Activated CD4-positive, alpha-beta T cell treated with anti-CD3 and anti-CD28 coated beads for 48 hours (primary cell): Measurements from ENCODE around the gene ZNF438.
"Not testable (repeated sequence)": the region's sequence is repeated elsewhere in the genome, so short reads cannot be mapped to it uniquely, and the experiment has no call there.

Experiments
- DNase-seq: peaks from one replicate; pipeline ENCODE4 v3.0.0-alpha.2; 2020

Gene ZNF438

DNA sequence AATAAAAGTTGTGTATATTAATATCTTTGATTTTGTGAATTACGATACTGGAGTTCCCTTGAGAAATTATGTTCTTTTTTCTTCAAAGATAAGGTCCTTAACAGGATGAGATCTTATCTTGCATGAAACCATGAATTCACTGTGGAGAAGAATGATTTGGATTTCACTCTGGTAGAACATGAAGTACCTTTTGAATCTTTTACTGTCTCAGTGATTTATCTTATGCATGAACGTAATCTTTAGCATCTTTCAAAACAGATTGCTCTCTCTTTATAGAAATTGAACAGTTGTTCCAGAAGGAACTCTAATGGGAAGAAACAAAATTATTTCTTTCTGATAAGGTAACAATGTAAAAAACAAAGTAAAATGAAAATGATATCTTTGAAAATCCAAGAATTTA lies 11.0 kb upstream of the ZNF438 start:
- no peak for DNase-seq

DNA sequence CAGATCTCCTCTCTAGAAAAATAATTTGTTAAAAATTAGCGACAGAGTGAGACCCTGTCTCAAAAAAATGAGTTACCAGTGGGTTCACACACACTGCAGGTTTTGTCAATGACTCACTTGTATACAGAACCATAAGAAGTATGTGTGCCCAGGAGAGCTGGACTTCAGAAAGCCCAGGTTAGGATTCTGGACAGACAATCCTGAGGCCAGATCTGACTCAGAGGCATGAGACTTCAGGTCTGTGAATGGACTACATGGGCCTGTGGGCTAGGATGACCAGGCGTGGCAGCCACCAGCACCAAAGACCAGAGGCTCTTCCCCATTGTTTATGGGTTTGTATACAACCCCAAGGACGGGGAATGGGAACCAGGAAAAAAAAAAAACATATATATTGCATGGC lies 9.3 kb upstream of the ZNF438 start:
- no peak for DNase-seq

- DNase-seq, result not testable (repeated sequence)
These were observed 7.3 kb upstream of the ZNF438 start for GRCh38 chr10:31039006-31039405.

DNA sequence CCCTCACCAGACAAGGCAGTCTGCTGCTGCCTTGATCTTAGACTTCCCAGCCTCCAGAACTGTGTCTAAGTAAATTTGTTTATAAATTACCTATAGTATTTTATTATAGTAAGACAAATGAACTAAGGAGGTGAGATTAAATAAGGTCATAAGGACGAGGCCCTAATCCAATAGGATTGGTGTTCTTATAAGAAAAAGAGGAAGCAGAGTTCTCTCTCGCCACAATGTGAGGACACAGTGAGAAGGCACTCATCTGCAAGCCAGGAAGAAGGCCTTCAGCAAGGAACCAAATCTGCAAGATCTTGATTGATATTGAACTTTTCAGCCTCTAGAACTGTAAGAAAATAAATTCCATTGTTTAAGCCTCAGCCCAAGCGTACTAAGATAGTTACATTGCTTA lies 6.1 kb upstream of the ZNF438 start:
- DNase-seq, result no peak

DNA sequence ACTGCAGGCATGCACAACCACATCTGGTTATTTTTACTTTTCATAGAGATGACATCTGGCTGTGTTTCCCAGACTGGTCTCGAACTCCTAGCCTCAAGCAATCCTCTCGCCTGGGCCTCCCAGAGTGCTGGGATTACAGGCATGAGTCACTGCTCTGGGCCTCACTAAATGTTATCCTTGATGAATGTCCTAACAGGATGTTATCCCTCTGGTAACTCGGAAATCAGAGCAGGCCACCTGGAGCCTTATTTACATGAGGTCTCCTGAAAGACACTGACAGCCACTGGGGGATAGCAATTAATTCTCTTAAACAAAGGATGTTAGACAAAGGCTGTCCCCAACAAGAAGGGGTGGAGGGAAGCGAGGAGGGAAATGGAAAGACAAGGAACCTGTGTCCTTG lies 4.5 kb upstream of the ZNF438 start:
- no peak for DNase-seq

DNA sequence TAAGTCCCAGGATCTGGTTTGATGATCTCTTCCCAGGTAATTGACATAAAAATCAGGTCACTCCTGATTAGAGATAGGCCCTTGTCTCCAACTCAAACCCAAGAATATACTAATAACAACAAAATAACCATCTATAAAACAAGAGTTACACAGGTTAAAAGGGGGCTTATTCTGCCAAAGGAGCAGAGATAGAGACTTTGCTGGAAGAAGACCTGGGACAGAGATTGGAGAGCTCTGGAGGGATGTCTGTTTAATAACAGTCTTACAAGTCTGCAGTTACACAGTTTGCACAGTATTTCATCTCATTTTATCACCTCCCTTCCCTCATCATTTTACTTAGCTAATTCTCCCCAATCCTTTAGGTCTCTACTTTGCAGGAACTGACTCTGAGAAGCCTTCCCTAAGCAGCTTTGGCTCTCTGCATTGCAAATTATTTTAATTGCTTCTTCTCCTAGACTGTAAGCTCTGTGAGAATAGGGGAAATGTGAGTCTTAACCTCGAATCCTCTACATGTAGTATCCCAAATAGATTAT lies 3.7 kb upstream of the ZNF438 start:
- DNase-seq, result no peak

GRCh38 chr10:31034098-31034909 lies 2.6 kb upstream of the ZNF438 start:
- DNase-seq, result no peak

- DNase-seq, result no peak
These were observed 1.5 kb upstream of the ZNF438 start for GRCh38 chr10:31033147-31033546.

- peak; percentile 97 for DNase-seq
These were observed 830 bp upstream of the ZNF438 start for GRCh38 chr10:31032258-31033132.

GRCh38 chr10:31031205-31031557 lies 484 bp downstream of the ZNF438 start:
- DNase-seq, result no peak

- no peak for DNase-seq
These were observed 865 bp downstream of the ZNF438 start for GRCh38 chr10:31030800-31031199.

GRCh38 chr10:31030260-31030659 lies 1.4 kb downstream of the ZNF438 start:
- DNase-seq, result no peak

GRCh38 chr10:31028081-31028480 lies 3.6 kb downstream of the ZNF438 start:
- no peak for DNase-seq

GRCh38 chr10:31026279-31026678 lies 5.4 kb downstream of the ZNF438 start:
- not testable (repeated sequence) for DNase-seq

- DNase-seq, result no peak
These were observed 6.5 kb downstream of the ZNF438 start for GRCh38 chr10:31025142-31025541.

DNA sequence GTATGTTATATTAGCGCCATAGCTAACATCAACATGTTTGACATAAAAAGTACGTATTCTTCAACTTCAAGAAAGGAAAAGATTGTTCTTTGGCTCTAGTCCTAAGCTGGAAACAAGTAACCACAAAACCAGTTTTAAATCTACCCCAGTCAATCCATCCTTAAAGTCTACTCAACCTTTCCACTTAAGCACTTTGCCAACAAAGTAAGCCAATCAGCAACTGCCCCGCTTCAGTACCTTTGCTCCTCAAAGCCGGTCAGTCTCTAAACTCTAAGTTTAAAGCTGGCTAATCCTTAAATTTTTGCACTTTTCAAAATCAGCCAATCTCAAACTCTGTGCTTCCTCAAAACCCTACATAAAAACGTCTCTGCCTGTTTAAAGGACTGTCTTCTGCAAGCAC lies 8.1 kb downstream of the ZNF438 start:
- no peak for DNase-seq

DNA sequence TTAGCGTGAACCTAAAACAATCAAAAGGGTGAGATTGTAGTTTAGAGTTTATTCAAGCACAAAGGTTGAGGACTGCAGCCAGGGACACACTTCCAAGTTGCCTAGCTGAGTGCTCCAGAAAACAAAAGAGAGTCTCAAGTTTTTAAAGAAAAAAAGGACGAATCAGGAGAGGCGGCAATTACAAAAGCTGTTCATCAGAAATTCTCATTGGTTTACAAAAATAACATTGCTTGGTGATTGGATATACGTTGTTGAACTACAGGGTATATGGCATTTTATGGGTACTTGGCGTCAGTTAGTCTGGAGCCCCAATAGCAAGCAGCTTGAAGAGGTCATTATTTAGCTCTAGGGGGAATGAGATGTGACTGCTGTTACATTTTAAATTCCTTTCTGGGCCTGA lies 11.5 kb downstream of the ZNF438 start:
- DNase-seq, result no peak

DNA sequence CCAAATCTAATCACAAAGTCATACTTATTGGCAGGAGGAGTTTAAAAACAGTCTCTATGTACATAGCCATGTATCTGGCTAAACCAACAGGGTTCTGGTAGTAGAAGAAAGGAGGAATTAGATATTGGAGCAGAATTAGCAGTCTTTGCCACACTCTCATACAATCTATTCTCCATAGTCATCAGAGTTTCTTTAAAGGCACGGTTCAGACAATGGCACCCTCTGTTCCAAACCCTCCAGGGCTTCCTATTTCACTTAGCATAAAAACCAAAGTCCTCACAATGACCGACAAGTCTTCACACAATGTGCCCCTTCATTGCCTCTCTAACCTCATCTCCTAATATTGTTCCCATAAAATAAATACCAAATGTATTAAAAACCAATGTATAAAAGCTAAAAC lies 12.7 kb downstream of the ZNF438 start:
- no peak for DNase-seq

- no peak for DNase-seq
These were observed 13.3 kb downstream of the ZNF438 start for GRCh38 chr10:31018356-31018750.

GRCh38 chr10:31017534-31018355 lies 13.9 kb downstream of the ZNF438 start:
- no peak for DNase-seq

GRCh38 chr10:31014161-31014875 lies 17.3 kb downstream of the ZNF438 start:
- no peak for DNase-seq

- DNase-seq, result no peak
These were observed 18.3 kb downstream of the ZNF438 start for GRCh38 chr10:31013331-31013730.

DNA sequence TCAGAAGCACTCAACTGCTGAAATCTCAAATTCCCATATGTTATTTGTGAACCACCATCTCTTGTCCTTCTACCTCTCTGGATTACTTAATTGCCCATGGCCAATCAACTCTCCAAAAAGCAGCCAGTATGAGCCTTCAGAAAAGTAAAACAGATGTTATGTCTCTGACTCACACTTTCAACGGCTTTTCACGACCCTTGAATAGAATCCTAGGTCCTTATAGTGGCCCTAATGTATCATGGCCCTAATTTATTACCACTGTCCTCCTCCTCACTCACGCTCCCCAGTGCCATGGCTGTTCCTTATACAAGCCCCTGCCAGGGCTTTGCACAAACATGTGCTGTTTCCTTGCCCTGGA lies 20.0 kb downstream of the ZNF438 start:
- no peak for DNase-seq
